ENCODE data around the gene CD320.
A peak's percentile ranks its signal among the peaks of the same experiment; 100 is the strongest.
"Not testable (repeated sequence)": the region's sequence is repeated elsewhere in the genome, so short reads cannot be mapped to it uniquely, and the experiment has no call there.

CD320 gene

GRCh38 chr19:8307965-8308866, at the start of gene CD320:
Gene CD320, minus strand, starts transcription at chr19:8308358. Its CDS starts 68 bp downstream, at chr19:8308290.
- DNase-seq (ENCODE audit: low read depth in 2 of 2): peak; percentile 81 to 83

DNA sequence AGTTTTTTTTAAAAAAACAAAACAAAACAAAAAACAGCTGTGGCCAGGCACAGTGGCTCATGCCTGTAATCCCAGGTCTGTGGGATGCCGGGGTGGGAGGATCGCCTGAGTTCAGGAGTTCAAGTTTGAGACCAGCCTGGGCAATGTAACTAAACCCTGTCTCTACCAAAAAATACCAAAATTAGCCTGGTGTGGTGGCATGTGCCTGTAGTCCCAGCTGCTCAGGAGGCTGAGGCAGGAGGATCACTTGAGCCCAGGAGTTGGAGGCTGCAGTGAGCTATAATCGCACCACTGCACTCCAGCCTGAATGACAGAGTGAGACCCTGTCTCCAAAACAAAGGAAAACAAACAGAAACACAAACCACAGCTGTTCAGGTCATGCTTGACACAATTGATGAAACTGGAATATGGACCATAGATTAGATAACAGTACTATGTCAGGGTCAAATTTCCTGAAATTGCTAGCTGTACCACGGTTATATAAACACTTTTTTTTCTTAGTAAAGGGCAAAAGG, 48.9 kb upstream of the CD320 start:
- no peak for DNase-seq (ENCODE audit: low read depth in 2 of 2)

- no peak for DNase-seq (ENCODE audit: low read depth in 2 of 2)
Observed at GRCh38 chr19:8355631-8356402, 47.7 kb upstream of the CD320 start.

GRCh38 chr19:8352845-8353244, 44.7 kb upstream of the CD320 start:
- DNase-seq (ENCODE audit: low read depth in 2 of 2): not testable (repeated sequence)

- no peak for DNase-seq (ENCODE audit: low read depth in 2 of 2)
Observed at GRCh38 chr19:8352134-8352827, 44.1 kb upstream of the CD320 start.

DNA sequence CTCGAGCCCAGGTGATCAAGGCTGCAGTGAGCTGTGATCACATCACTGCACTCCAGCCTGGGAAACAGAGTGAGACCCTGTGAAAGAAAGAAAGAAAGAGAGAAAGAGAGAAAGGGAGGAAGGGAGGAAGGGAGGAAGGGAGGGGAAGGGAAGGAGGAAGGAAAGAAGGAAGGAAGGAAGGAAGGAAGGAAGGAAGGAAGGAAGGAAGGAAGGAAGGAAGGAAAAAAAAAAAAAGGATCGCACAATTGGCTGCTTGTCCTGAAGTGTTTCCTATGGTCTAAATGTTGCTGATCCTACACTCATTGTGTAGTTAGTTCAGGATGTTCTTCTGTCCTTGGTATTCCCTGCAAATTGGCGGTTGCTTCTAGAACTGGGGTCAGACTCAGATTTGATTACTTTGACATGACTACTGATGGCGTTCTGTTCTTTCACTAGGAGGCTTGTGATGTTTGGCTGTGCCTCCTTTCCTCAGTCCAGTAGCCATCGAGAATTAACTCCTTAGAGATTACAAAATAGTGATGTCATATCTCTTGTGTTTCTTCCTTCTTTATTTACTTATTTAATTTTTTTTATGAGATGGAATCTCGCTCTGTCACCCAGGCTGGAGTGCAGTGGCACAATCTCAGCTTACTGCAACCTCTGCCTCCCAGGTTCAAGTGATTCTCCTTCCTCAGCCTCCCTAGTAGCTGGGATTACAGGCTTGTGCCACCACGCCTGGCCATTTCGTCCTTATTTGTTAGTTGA, 41.6 kb upstream of the CD320 start:
- DNase-seq (ENCODE audit: low read depth in 2 of 2): not testable (repeated sequence)

- no peak for DNase-seq (ENCODE audit: low read depth in 2 of 2)
Observed at GRCh38 chr19:8343483-8343844, 35.3 kb upstream of the CD320 start.

- peak; percentile 89 to 92 for DNase-seq (ENCODE audit: low read depth in 2 of 2)
Observed at GRCh38 chr19:8342684-8343482, 34.7 kb upstream of the CD320 start, which contains the start of gene KANK3. Gene KANK3, minus strand, starts transcription at chr19:8343262. Its CDS starts 5,434 bp downstream, at chr19:8337828.

DNA sequence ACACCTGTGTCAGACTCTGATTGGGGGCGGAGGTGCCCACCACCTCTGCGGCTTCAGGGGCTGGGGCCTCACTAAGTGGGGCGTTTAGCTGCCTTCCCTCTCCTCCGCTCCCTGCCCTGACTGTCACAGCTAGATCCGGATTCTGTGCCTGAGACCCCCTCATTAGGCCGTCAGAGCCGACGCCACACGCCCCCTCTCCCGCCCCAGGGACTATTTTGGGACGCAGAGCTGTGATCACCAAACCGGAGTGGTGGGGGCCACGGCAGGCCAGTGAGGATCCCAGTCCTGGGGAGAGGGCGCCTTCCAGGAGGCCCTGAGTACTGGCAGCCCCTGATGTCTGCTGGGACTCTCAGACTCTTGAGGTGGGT, 34.1 kb upstream of the CD320 start:
- no peak for DNase-seq (ENCODE audit: low read depth in 2 of 2)

- not testable (repeated sequence) for DNase-seq (ENCODE audit: low read depth in 2 of 2)
Observed at GRCh38 chr19:8341504-8341903, 33.3 kb upstream of the CD320 start.

GRCh38 chr19:8340341-8341096, 32.4 kb upstream of the CD320 start:
- no peak for DNase-seq (ENCODE audit: low read depth in 2 of 2)

DNA sequence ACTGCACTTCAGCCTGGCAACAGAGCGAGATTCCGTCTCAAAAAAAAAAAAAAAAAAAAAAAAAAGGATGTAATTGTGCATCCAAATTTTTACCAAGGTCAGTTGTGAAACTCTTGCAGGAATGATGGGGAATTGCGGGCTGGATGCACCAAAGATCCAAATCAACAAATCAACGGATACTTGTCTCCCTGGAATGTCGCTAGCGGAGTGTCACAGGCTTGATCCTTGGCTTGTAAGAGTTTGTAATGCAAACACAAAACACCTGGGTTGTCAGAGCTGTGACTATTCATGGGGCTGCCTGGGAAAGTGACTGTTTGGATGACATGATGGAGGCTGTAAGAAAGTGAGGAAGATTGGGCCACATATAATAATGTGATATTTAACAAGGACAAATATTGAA, 30.7 kb upstream of the CD320 start:
- no peak for DNase-seq (ENCODE audit: low read depth in 2 of 2)

- DNase-seq (ENCODE audit: low read depth in 2 of 2): no peak
Observed at GRCh38 chr19:8337728-8338127, 29.6 kb upstream of the CD320 start.

DNA sequence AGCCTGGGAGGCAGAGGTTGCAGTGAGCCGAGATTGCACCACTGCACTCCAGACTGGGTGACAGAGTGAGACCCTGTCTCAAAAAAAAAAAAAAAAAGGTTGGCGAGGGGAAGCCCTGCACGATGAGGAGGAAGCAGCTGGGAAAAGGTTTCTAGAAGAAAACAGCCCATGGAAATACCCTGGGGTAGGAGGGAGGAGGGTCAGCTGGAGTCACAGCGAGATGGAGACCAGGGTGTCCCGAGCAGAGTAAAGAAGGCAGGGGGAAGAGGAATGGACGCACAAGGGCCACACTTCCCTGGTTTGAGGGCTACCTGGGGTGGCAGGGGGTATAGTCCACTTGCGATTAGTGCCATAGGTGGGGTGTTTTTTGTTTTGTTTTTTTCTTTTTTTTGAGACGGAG, 28.5 kb upstream of the CD320 start:
- DNase-seq (ENCODE audit: low read depth in 2 of 2): no peak

GRCh38 chr19:8336072-8336569, 28.0 kb upstream of the CD320 start:
- DNase-seq (ENCODE audit: low read depth in 2 of 2): no peak

GRCh38 chr19:8335343-8336071, 27.3 kb upstream of the CD320 start:
- no peak for DNase-seq (ENCODE audit: low read depth in 2 of 2)

DNA sequence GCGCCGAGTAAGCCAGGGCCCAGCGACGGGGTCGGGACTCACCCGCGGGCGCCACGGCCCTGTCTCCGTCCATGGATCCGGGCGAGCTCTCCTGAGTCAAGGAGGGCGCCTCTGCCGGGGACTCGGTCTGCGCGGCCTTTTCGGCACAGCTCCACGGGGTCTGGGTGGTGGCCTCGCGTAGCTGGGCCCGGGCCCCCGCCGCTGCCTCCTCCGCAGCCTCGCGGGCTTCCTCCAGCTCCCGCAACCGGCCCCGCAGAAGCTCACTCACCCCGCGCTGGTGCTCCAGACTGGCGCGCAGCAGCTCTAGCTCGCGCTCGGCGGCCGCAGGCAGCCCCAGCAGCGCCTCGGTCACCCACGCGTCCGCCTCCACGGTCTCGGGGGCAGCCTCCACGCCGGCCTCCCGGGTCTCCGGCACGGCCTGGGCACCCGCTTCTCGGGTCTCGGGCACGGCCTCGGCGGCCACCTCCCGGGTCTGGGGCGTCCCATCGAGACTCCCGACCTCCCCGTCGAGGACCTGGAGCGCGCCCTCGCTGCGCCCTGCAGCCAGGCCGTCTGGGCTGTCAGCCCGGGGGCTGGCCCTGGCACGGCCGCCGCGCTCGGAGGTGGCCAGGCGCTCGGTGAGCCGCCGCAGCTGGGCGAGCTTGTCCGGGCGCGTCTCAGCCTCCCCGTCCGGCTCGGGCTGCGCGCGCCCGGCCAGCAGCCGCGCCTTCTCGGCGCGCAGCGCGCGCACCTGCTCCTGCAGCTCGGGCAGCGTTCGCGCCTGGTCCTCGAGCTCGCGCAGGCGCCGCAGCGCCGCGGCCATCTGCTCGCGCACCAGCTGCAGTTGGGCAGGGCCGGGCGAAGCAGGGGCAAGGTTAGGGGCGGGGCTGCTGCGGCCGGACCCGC, 26.5 kb upstream of the CD320 start:
- DNase-seq (ENCODE audit: low read depth in 2 of 2): peak in 1 of 2 donors; percentile 45

All from stimulated activated CD8-positive, alpha-beta memory T cell treated with anti-CD3 and anti-CD28 coated beads, Interleukin-15, amount 100 ng/mL, for 48 hours (primary cell).